HEK293 (cell line): ENCODE measurements around the gene ANAPC5.

Experiments
- KLF16 ChIP-seq: fragments of 450-650 bp; formaldehyde crosslinking; IDR thresholded peaks from 2 replicates; pipeline ENCODE4 v1.5.1; 2017; ENCODE audit warnings: missing biosample characterization, missing genetic modification characterization
- KLF9 ChIP-seq: fragments of 450-650 bp; formaldehyde crosslinking; IDR thresholded peaks from 2 replicates; pipeline ENCODE4 v1.5.1; 2016; ENCODE audit warnings: missing biosample characterization, missing genetic modification characterization, low read depth
- SP7 ChIP-seq: fragments of 450-650 bp; formaldehyde crosslinking; IDR thresholded peaks from 2 replicates; pipeline ENCODE4 v1.5.1; 2016; ENCODE audit warnings: missing biosample characterization, missing genetic modification characterization
- ZFP3 ChIP-seq: fragments of 450-650 bp; formaldehyde crosslinking; IDR thresholded peaks from 2 replicates; pipeline ENCODE4 v1.5.1; 2016; ENCODE audit warnings: low read depth, missing biosample characterization, missing genetic modification characterization
- ZNF10 ChIP-seq: fragments of 450-650 bp; formaldehyde crosslinking; IDR thresholded peaks from 2 replicates; pipeline ENCODE4 v1.5.1; 2017; ENCODE audit warnings: missing biosample characterization, missing genetic modification characterization
- ZNF121 ChIP-seq: fragments of 450-650 bp; formaldehyde crosslinking; IDR thresholded peaks from 2 replicates; pipeline ENCODE4 v1.5.1; 2016; ENCODE audit warnings: missing biosample characterization, missing genetic modification characterization
- ZNF473 ChIP-seq: fragments of 450-650 bp; formaldehyde crosslinking; IDR thresholded peaks from 2 replicates; pipeline ENCODE4 v1.5.1; 2017; ENCODE audit warnings: missing biosample characterization, missing genetic modification characterization
- ZNF529 ChIP-seq: fragments of 450-650 bp; formaldehyde crosslinking; IDR thresholded peaks from 2 replicates; pipeline ENCODE4 v1.5.1; 2017; ENCODE audit warnings: missing genetic modification characterization, missing biosample characterization; ENCODE audit not compliant: insufficient replicate concordance
- ZSCAN23 ChIP-seq: fragments of 450-650 bp; formaldehyde crosslinking; IDR thresholded peaks from 2 replicates; pipeline ENCODE4 v1.5.1; 2016; ENCODE audit warnings: missing biosample characterization, missing genetic modification characterization

DNA sequence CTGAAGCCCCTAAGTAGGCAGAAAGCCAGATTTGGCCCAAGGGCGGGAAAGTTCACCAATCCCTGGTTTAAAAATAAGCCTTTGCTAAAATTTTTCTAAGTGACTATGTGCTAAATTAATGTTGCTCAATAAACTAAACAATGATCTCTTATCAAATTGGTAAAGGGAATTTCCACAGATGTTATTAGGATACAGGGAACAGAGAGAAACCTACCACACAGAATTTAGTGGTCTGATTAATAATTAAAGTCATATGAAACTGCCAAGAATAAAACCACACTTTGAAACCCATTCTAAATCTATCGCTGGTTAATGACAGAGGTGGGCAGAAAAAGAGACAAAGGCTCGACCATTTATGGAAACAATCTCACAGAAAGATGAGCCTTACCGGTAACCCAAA lies 22.0 kb downstream of the ANAPC5 start:
- TF ChIP-seq ZSCAN23 (tag by site-specific recombination) (no peak), ZNF10 (tag by site-specific recombination) (no peak), ZFP3 (tag by site-specific recombination) (no peak), KLF16 (no peak), ZNF529 (tag by site-specific recombination) (no peak), ZNF473 (no peak), KLF9 (no peak), ZNF121 (tag by site-specific recombination) (no peak), SP7 (tag by site-specific recombination) (no peak)
